ENCODE results near the gene CACNA1C.

Gene CACNA1C

DNA sequence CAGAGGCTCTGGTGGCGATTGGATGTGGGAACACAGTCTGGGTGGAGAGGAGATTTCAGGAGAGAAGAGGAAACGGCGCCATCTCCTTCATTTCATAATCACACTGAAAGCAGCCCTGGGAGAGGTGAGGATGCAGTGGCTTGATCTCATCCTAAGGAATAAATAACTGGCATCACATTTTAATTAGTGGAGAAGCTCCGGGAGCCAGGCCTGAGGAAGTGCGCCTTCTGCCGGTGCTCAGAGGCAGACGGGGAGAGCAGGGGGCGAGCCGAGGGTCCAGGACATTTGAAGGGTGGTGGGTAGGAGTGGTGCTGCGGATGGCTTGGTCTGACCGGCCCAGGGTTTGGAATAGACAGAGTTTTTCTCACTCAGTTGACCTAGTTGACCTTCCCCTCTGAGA lies 265.0 kb downstream of the CACNA1C start:
- Mint-ChIP-seq H3K9me3 (no peaks in the 10 kb centered on the region), H3K4me1 (no peaks in the 10 kb centered on the region), H3K4me3 (no peak overlapping the region), H3K36me3 (no peaks in the 10 kb centered on the region), H3K27me3 (peaks cover 14% of the 10 kb centered on the region), H3K27ac (no peak overlapping the region)
- no peak for DNase-seq
- CTCF ChIA-PET = no interaction called here

DNA sequence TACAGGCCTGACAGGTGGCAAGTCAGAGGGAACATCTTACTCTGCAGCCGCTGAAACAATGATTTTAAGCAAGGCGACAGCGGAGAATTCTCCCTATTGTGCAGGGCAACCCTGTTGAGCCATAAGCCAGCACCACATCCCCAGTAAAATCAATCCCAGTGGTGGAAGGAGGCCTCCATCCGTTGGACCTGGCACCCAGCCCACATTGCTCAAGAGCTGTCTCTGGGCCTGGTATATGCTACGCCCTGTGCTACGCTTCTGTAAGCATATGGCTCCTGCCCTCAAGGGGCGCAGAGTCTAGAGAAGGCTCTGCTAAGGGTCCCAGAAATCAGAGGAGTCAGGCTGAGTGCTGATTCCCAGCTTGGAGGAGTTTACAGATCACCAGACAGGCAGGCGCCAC lies 265.5 kb downstream of the CACNA1C start:
- no peak overlapping the region for H3K27ac Mint-ChIP-seq

DNA sequence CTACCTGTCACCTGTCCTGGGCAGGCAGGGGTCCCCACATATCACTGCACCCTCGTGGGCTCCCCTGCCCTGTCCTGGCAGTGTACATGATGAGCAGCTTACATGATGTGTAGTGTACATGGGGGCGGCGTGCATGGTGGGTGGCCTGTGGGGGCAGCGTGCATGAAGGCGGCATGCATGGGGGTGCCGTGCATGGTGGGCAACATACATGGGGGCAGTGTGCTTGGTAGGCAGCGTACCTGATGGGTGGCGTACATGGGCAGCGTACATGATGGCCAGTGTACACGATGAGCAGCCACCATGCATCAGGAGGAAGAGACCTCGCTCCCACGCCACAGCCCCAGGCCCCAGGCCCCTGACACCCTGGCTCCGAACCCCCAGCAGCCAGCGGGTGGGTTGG lies 266.3 kb downstream of the CACNA1C start:
- CTCF ChIA-PET = no interaction called here
- no peak overlapping the region for H3K27ac Mint-ChIP-seq
- no peaks in the 10 kb centered on the region for H3K4me1 Mint-ChIP-seq
- no peaks in the 10 kb centered on the region for H3K36me3 Mint-ChIP-seq
- H3K27me3 Mint-ChIP-seq = peaks cover 28% of the 10 kb centered on the region
- H3K9me3 Mint-ChIP-seq = no peaks in the 10 kb centered on the region
- DNase-seq = no peak
- no peak overlapping the region for H3K4me3 Mint-ChIP-seq

More for the DNA sequence above, 265.5 kb downstream of the CACNA1C start:
- no peak for DNase-seq
- H3K4me3 Mint-ChIP-seq = no peak overlapping the region
- peaks cover 19% of the 10 kb centered on the region for H3K27me3 Mint-ChIP-seq
- CTCF ChIA-PET = no interaction called here
- H3K36me3 Mint-ChIP-seq = no peaks in the 10 kb centered on the region
- H3K9me3 Mint-ChIP-seq = no peaks in the 10 kb centered on the region
- no peaks in the 10 kb centered on the region for H3K4me1 Mint-ChIP-seq

DNA sequence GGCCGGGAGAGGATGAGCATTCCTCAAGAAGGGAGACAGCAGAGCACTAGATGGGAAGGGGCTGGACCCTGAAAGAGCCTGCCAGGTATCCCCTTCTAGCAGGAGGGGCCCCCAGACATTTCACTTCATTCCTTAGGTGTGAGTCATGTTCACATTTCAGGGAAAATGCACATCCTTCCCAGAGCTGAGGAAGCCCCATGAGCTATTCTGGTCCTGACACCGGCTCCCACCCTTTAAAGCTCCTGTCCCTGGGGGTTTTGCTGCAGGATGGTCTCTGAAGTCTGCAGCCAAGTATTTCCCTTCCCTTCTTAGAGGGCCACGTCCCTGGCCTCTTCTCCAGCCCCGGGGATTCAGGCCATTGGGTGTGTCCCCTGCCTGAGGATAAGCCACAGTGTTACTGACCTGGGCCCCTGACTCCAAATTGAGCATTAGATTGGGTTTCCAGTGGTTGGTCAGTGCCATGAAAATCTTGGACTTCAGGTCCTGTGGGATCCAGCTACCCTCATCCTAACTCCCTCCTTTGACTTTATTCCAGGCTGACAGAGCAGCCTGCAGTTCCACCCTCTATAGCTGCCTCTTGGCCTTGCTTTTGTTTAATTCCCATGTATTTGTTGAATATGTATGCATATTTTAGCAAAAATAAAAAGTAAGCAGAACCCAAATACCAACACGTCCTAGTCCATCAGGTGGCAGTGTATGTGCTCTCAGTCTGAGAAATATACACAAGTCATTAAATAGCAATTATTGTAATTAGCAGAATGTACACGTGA lies 267.1 kb downstream of the CACNA1C start:
- CTCF ChIA-PET = no interaction called here
- Mint-ChIP-seq H3K36me3 (no peaks in the 10 kb centered on the region), H3K27me3 (peaks cover 36% of the 10 kb centered on the region)

DNA sequence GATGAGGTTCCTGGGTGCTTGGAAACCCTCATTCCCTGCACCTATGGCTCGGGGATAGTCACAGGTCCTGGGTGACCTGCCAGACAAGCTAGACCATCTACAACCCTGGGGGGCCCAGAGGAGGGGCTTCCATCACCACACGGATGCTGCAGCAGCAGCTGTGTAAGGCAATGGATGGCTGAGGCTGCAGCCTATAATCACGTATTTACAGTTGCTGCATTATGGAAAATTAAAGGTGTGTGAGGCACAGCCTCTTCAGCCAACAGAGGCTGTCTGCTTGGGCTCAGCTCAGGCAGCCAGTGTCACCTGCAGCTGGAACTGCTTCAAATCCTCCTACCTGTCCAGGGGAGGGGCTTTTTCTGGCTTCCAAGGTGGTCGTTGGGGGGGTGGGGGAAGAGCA lies 268.1 kb downstream of the CACNA1C start:
- Mint-ChIP-seq H3K36me3 (no peaks in the 10 kb centered on the region), H3K27me3 (peaks cover 41% of the 10 kb centered on the region), H3K4me1 (no peaks in the 10 kb centered on the region), H3K27ac (no peak overlapping the region), H3K4me3 (no peak overlapping the region), H3K9me3 (no peaks in the 10 kb centered on the region)
- DNase-seq = no peak
- CTCF ChIA-PET = no interaction called here

More for the DNA sequence above, 267.1 kb downstream of the CACNA1C start:
- no peak for DNase-seq
- Mint-ChIP-seq H3K9me3 (no peaks in the 10 kb centered on the region), H3K4me3 (no peak overlapping the region), H3K27ac (no peak overlapping the region), H3K4me1 (no peaks in the 10 kb centered on the region)

DNA sequence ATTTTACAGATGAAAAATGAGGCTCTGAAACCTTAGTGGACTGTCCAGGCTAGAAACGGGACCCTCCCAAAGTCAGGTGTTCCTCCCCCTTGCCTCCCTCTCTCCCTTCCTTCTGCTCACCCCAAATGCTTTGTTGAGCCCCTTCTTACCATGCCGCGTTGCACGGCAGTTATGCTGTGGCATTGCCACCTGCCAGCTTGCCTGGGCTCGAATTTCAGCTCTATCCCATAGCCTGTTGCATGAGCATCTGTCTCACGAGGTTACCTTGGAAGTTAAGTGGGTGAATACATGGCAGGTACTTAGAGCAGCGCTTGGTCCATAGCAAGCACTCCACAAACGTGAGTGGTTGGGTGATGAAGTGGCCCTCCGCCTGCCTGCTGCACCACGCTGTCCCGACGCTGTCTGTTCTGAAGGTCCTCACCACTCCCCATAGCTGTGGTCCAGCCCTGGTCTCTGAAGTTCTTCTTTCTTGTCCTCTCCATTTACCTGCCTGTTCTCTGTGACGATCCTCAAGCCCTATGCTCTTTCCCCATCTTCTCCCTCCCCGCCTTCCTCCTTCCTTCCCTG lies 269.9 kb downstream of the CACNA1C start:
- Mint-ChIP-seq H3K36me3 (no peaks in the 10 kb centered on the region), H3K9me3 (no peaks in the 10 kb centered on the region), H3K4me1 (no peaks in the 10 kb centered on the region), H3K27ac (no peak overlapping the region), H3K27me3 (peaks cover 42% of the 10 kb centered on the region), H3K4me3 (no peak overlapping the region)
- CTCF ChIA-PET = no interaction called here
- DNase-seq = no peak

DNA sequence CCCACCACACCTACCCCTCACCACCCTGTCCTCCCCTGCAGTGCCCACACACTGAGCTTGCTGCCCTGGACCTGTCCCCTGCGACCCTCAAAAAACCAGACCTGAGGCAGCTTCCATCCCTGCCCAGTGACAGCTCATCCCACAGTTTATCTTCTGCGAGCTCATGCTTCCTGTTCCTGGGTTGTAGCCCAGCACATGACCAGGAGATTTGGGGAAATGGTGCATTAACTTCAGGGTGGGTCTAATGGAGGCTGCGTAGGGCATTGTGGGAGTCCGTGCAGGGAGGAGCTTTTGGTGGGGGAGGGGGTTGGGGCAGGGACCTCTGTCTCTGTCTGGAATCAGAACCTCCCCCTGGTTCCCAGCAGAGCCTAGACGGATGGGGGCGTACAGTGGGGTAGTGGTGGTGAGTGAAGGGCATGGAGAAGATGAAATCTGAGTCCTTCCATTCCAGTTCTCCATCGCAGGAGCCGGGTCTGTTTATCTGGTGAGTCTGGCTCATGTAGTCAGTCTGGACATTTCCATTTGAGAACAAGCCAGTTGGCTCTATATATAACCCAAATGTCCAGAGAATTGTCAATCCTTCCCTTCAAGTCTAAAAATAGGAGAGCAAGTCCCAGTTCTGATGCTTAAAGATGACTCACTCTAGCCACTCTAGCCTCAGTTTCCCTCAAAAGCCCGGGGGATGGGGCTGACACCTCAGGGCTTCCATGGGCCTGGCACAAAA lies 270.9 kb downstream of the CACNA1C start:
- CTCF ChIA-PET = no interaction called here
- H3K27ac Mint-ChIP-seq = no peak overlapping the region
- no peak for DNase-seq
- no peaks in the 10 kb centered on the region for H3K36me3 Mint-ChIP-seq
- H3K4me1 Mint-ChIP-seq = no peaks in the 10 kb centered on the region
- no peak overlapping the region for H3K4me3 Mint-ChIP-seq
- H3K9me3 Mint-ChIP-seq = no peaks in the 10 kb centered on the region
- peaks cover 37% of the 10 kb centered on the region for H3K27me3 Mint-ChIP-seq

DNA sequence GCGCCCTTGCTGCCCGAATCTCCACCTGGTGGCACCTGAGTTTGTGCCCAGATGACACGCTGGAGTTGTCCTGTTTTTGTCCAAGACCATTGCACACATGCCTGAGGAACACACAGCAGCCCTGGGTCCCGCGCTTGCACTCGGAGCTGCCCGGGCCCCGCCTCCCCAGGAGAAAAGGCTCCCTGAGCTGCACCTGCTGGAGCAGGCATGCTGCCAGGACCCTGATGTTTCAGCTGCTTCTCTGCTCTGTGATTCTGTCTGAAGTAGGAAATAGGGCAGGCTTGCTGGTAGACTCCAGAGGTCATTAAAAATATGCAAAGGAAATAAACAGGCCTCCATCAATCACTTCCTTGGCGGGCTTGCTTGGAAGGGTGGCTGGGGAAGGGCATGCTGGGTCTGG lies 271.6 kb downstream of the CACNA1C start:
- DNase-seq = no peak
- Mint-ChIP-seq H3K9me3 (no peaks in the 10 kb centered on the region), H3K4me3 (no peak overlapping the region), H3K4me1 (no peaks in the 10 kb centered on the region), H3K27me3 (peaks cover 37% of the 10 kb centered on the region), H3K27ac (no peak overlapping the region), H3K36me3 (no peaks in the 10 kb centered on the region)
- CTCF ChIA-PET = no interaction called here

DNA sequence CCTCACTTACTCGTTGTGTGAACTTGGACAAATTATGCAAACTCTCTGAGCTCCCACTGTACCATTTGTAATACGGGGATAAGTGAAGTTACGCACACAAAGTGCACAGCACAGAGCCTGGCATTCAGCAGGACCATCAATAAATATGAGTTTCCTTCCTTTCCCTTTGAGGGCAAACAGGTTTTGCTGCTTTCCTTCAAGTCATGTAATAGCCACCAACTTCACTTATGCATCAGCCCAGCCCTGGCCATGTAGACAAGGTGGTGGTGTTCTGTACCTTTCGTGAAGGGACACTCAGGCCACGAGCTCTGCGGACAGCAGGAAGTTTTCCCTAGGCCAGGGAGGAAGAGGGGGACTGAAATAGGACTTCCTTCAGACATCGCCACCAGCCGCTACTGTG lies 272.7 kb downstream of the CACNA1C start:
- CTCF ChIA-PET = no interaction called here
- no peaks in the 10 kb centered on the region for H3K9me3 Mint-ChIP-seq
- no peaks in the 10 kb centered on the region for H3K4me1 Mint-ChIP-seq
- no peak overlapping the region for H3K4me3 Mint-ChIP-seq
- no peaks in the 10 kb centered on the region for H3K36me3 Mint-ChIP-seq
- no peak overlapping the region for H3K27ac Mint-ChIP-seq
- H3K27me3 Mint-ChIP-seq = peaks cover 42% of the 10 kb centered on the region
- no peak for DNase-seq

DNA sequence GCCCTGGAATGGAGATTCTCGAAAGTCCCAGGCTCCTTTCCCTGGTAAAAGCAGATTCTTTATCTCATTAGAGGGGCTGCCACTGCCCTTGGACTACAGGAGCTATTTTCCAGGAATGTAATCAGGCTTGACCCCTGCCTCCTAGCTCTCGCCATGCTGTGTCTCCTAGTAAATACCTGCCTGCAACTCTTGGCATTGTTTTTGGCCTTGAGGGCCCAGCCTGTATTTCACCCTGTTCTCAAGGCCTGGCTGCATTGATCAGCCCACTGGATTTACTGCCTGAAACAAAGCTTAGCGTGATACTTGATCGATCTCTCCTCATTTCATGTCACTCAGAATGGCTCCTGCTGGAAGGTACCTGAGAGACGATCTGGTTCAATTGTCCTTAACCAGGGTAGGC lies 273.7 kb downstream of the CACNA1C start:
- DNase-seq = no peak

DNA sequence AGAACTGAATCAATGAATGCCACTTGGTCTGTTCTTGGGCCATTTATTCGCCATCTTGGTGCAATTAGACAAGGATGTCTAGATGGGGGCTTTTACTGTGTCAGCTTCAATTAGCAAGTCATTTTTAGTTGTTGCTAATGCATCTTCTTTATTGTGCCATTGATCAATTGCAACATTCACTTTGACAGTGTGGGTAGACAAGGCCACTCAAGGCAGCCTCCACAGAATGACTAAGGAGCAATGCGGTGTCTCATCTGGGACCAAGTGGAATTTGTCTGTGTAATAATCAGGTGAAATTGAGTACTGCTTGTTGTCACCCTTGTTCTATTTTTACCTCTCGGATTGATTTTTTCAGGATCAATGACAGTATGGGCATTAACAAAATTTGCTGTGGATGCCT lies 275.9 kb downstream of the CACNA1C start:
- no peaks in the 10 kb centered on the region for H3K4me1 Mint-ChIP-seq
- CTCF ChIA-PET = no interaction called here
- no peak for DNase-seq
- peaks cover 34% of the 10 kb centered on the region for H3K27me3 Mint-ChIP-seq
- H3K9me3 Mint-ChIP-seq = no peaks in the 10 kb centered on the region
- H3K4me3 Mint-ChIP-seq = no peak overlapping the region
- no peak overlapping the region for H3K27ac Mint-ChIP-seq
- H3K36me3 Mint-ChIP-seq = no peaks in the 10 kb centered on the region

More for the DNA sequence above, 273.7 kb downstream of the CACNA1C start:
- Mint-ChIP-seq H3K9me3 (no peaks in the 10 kb centered on the region), H3K4me1 (no peaks in the 10 kb centered on the region), H3K4me3 (no peak overlapping the region), H3K36me3 (no peaks in the 10 kb centered on the region), H3K27me3 (peaks cover 39% of the 10 kb centered on the region), H3K27ac (no peak overlapping the region)
- CTCF ChIA-PET = no interaction called here

DNA sequence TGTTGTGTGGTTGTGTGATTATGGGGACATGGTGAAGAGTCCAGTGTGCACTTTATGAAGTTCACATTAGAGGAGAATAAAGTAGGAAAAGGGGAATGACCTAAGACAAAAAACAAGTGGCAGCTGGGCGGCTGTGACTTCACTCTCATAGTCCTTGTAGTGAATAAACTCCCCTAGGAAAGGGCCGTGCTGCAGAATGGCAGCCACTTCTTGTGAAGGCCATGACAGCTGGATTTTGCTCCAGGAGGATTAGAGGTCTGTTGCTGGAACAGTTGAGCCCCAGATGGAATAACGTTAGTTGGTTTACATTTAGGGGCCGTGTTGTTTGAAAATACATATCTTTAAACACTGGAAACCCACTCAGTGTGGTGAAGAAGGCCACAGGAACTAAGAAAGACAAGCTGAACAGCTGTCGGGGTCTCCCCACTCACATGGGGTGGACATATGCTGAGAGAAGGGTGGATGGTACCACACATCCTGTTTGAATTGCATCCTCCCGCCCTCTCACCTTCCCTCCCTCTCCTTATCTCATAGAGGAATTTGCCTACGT lies 276.9 kb downstream of the CACNA1C start:
- no peak for DNase-seq
- H3K4me3 Mint-ChIP-seq = no peak overlapping the region
- H3K4me1 Mint-ChIP-seq = no peaks in the 10 kb centered on the region
- CTCF ChIA-PET = no interaction called here
- no peaks in the 10 kb centered on the region for H3K9me3 Mint-ChIP-seq
- no peaks in the 10 kb centered on the region for H3K36me3 Mint-ChIP-seq
- no peak overlapping the region for H3K27ac Mint-ChIP-seq
- H3K27me3 Mint-ChIP-seq = peaks cover 23% of the 10 kb centered on the region

DNA sequence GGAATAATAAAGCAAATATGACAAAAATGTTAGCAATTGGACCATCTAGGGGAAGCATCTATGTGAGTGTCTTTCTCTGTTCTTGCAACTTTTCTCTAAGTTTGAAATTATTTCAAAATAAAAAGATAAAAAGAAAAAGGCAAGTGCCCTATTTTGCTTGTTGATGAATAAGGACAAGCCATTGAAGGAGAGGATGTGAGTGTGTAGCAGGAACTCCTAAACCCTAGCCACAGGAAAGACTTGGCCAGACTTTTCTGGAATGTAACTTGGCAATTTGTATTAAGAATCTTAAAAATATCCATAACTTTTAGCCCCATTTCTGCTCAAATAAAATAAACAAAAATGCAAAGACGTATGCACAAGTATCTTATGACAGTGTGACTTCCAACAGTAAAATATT lies 279.4 kb downstream of the CACNA1C start:
- Mint-ChIP-seq H3K9me3 (no peaks in the 10 kb centered on the region), H3K36me3 (no peaks in the 10 kb centered on the region), H3K4me3 (no peak overlapping the region), H3K27me3 (peaks cover 30% of the 10 kb centered on the region), H3K4me1 (no peaks in the 10 kb centered on the region), H3K27ac (no peak overlapping the region)
- CTCF ChIA-PET = no interaction called here
- no peak for DNase-seq

DNA sequence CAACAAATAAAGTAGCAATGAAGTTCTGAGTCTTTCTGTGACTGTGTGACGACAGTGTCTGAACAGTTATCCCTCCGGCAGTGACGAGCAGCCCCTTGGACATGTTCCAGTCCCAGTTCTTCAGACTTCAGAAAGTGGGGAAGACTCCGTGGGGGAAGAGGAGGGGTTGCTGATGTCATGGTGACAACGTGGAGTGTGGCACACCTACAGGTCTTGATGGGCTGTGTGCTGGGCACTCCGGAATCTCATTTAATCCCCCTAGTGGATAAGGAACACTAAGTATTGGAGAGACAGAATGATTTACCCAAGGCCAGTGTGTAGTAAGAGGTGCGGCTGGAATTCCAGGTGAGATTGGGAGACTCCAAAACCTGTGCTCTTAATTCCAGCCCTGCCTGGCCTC lies 280.2 kb downstream of the CACNA1C start:
- no peak overlapping the region for H3K27ac Mint-ChIP-seq
- H3K4me1 Mint-ChIP-seq = no peaks in the 10 kb centered on the region
- no peak overlapping the region for H3K4me3 Mint-ChIP-seq
- H3K36me3 Mint-ChIP-seq = no peaks in the 10 kb centered on the region
- H3K9me3 Mint-ChIP-seq = no peaks in the 10 kb centered on the region
- CTCF ChIA-PET = no interaction called here
- peaks cover 35% of the 10 kb centered on the region for H3K27me3 Mint-ChIP-seq
- no peak for DNase-seq
